ENCODE data around the gene FBXL13. TPM values are rescaled to one million over a fixed set of nuclear protein-coding genes. Genes with fewer than 3 reads are reported as not detected.
A peak's percentile ranks its signal among the peaks of the same experiment; 100 is the strongest.
"Not testable (repeated sequence)": the region's sequence is repeated elsewhere in the genome, so short reads cannot be mapped to it uniquely, and the experiment has no call there.

The FBXL13 gene
- total RNA-seq, 1 experiment from 2014 or later, result 1.3 TPM

DNA sequence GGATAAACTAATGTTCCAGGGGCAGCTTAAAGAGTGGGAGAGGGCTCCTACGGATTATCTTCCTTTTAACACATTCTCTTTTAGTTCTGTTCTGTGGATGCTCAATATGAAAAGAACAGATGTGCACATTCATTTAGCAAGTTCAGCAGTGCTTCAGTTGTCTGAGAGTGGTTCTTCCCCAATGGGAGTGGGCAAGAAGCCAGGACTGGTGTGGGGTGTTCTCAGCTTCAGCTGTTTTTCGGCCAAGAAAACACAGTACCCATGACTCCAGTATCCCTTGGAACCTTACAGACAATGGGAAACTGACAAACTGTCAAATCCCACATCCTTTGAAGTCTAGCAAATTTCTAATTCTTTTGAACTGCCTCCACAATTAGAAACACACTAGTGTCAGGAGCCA, 233.3 kb downstream of the FBXL13 start:
- DNase-seq, result no peak
- intact Hi-C loops (cut with micrococcal nuclease; ENCODE audit: unreplicated experiment), result no loop called here
- CTCF ChIA-PET, result no interaction called here
- no peaks in the 10 kb centered on the region for H3K27me3 Mint-ChIP-seq (ENCODE audit: unreplicated experiment)
- H3K9me3 Mint-ChIP-seq (ENCODE audit: low read depth, unreplicated experiment), result no peaks in the 10 kb centered on the region
- no peak overlapping the region for H3K27ac Mint-ChIP-seq (ENCODE audit: unreplicated experiment)
- H3K4me3 Mint-ChIP-seq (ENCODE audit: low read depth, unreplicated experiment), result no peak overlapping the region
- BruUV-seq (replicated peaks), result no TSS peak
- TF ChIP-seq, protein P1, sequence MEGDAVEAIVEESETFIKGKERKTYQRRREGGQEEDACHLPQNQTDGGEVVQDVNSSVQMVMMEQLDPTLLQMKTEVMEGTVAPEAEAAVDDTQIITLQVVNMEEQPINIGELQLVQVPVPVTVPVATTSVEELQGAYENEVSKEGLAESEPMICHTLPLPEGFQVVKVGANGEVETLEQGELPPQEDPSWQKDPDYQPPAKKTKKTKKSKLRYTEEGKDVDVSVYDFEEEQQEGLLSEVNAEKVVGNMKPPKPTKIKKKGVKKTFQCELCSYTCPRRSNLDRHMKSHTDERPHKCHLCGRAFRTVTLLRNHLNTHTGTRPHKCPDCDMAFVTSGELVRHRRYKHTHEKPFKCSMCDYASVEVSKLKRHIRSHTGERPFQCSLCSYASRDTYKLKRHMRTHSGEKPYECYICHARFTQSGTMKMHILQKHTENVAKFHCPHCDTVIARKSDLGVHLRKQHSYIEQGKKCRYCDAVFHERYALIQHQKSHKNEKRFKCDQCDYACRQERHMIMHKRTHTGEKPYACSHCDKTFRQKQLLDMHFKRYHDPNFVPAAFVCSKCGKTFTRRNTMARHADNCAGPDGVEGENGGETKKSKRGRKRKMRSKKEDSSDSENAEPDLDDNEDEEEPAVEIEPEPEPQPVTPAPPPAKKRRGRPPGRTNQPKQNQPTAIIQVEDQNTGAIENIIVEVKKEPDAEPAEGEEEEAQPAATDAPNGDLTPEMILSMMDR (IDR thresholded peaks at IDR 0.05; ENCODE audit: unreplicated experiment), result no peak
- H3K4me1 Mint-ChIP-seq (ENCODE audit: low read depth, unreplicated experiment), result peaks cover 9% of the 10 kb centered on the region
- H3K36me3 Mint-ChIP-seq (ENCODE audit: insufficient read depth, unreplicated experiment), result peaks cover 5% of the 10 kb centered on the region

DNA sequence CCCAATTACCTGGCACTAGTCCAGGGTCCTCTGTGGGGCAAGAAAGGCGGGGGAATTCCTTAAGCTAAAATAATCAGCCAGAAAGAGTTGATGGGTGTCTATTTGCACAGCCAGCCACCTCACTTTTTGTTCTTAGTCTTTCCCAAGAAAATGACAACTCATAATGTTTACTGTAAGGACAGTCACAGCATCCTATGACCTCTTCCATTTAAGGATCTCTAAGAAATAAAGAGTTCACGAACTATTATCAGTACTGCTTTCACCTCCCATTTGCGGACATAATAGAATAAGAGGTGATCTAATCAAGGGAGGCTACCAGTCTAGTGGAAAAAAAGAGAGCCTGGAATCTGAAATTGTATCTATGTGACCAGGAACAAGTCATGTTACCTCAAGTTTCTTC, 234.2 kb downstream of the FBXL13 start:
- no peaks in the 10 kb centered on the region for H3K27me3 Mint-ChIP-seq (ENCODE audit: unreplicated experiment)
- H3K9me3 Mint-ChIP-seq (ENCODE audit: low read depth, unreplicated experiment), result no peaks in the 10 kb centered on the region
- CTCF ChIA-PET, result no interaction called here
- H3K4me1 Mint-ChIP-seq (ENCODE audit: low read depth, unreplicated experiment), result peaks cover 12% of the 10 kb centered on the region
- intact Hi-C loops (cut with micrococcal nuclease; ENCODE audit: unreplicated experiment), result no loop called here
- no peak overlapping the region for H3K4me3 Mint-ChIP-seq (ENCODE audit: low read depth, unreplicated experiment)
- TF ChIP-seq, protein P1 (IDR thresholded peaks at IDR 0.05; ENCODE audit: unreplicated experiment), result no peak
- no peak overlapping the region for H3K27ac Mint-ChIP-seq (ENCODE audit: unreplicated experiment)
- H3K36me3 Mint-ChIP-seq (ENCODE audit: insufficient read depth, unreplicated experiment), result peaks cover 6% of the 10 kb centered on the region
- no TSS peak for BruUV-seq (replicated peaks)
- no peak for DNase-seq

DNA sequence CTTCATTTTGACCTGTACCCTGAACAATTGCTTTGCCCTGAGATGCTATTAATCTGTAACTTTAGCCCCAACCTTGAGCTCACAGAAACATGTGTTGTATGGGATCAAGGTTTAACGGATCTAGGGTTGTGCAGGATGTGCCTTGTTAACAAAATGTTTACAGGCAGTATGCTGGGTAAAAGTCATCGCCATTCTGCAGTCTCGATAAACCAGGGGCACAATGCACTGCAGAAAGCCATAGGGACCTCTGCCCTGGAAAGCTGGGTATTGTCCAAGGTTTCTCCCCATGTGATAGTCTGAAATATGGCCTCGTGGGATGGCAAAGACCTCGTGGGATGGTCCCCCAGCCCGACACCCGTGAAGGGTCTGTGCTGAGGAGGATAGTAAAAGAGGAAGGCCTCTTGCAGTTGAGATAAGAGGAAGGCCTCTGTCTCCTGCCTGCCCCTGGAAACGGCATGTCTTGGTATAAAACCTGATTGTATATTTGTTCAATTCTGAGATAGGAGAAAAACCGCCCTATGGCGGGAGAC, 236.0 kb downstream of the FBXL13 start:
- intact Hi-C loops (cut with micrococcal nuclease; ENCODE audit: unreplicated experiment); H3K9me3 Mint-ChIP-seq (ENCODE audit: low read depth, unreplicated experiment); H3K27me3 Mint-ChIP-seq (ENCODE audit: unreplicated experiment); H3K27ac Mint-ChIP-seq (ENCODE audit: unreplicated experiment); H3K36me3 Mint-ChIP-seq (ENCODE audit: insufficient read depth, unreplicated experiment); BruUV-seq (replicated peaks); CTCF ChIA-PET; H3K4me3 Mint-ChIP-seq (ENCODE audit: low read depth, unreplicated experiment); DNase-seq: not testable (repeated sequence)
- H3K4me1 Mint-ChIP-seq (ENCODE audit: low read depth, unreplicated experiment), result peaks cover 12% of the 10 kb centered on the region

DNA sequence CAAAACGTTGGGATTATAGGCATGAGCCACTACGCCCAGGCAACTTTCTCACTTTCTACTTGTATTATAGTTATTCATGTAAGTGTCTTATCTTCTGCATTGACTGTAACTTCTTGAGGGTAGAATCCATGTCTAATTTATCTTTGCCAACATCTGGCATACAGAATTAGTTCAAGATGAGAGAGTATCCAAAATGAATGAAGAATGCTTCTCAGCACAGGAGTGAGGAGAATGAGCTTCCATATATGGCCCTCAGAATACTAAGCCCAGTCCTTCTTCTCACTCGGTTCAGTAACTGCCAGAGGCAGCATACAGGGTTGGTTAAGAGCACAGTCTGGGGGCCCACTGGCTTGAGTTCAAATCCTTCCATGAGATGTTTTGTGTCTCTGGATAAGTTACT, 236.8 kb downstream of the FBXL13 start:
- Mint-ChIP-seq H3K27me3 (ENCODE audit: unreplicated experiment) (no peaks in the 10 kb centered on the region), H3K4me1 (ENCODE audit: low read depth, unreplicated experiment) (peaks cover 12% of the 10 kb centered on the region), H3K4me3 (ENCODE audit: low read depth, unreplicated experiment) (no peak overlapping the region), H3K36me3 (ENCODE audit: insufficient read depth, unreplicated experiment) (peaks cover 6% of the 10 kb centered on the region), H3K27ac (ENCODE audit: unreplicated experiment) (no peak overlapping the region), H3K9me3 (ENCODE audit: low read depth, unreplicated experiment) (no peaks in the 10 kb centered on the region)
- TF ChIP-seq, protein P1 (IDR thresholded peaks at IDR 0.05; ENCODE audit: unreplicated experiment), result no peak
- no peak for DNase-seq
- no TSS peak for BruUV-seq (replicated peaks)
- CTCF ChIA-PET, result no interaction called here
- intact Hi-C loops (cut with micrococcal nuclease; ENCODE audit: unreplicated experiment), result no loop called here

DNA sequence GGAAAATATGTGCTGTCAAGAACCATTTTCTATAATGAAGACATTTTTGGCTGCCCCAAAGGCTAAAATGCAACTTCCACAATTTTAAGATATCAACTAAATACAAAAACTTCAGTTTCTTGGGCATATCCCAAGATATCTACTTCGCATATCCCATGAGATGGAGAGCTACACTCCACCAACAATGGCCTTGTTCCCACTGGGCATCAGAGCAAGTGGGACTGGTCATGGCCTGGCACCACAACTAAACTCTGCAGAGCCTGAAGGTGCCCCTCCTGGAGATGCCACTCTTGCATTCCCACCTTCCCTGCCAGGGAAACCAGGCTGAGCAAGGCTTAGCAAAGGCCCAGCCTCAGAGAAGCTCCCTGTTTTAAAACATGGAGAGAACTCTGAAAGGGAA, 237.6 kb downstream of the FBXL13 start:
- no peaks in the 10 kb centered on the region for H3K27me3 Mint-ChIP-seq (ENCODE audit: unreplicated experiment)
- peaks cover 12% of the 10 kb centered on the region for H3K4me1 Mint-ChIP-seq (ENCODE audit: low read depth, unreplicated experiment)
- no peak overlapping the region for H3K4me3 Mint-ChIP-seq (ENCODE audit: low read depth, unreplicated experiment)
- peaks cover 6% of the 10 kb centered on the region for H3K36me3 Mint-ChIP-seq (ENCODE audit: insufficient read depth, unreplicated experiment)
- CTCF ChIA-PET, result no interaction called here
- no peaks in the 10 kb centered on the region for H3K9me3 Mint-ChIP-seq (ENCODE audit: low read depth, unreplicated experiment)
- intact Hi-C loops (cut with micrococcal nuclease; ENCODE audit: unreplicated experiment), result no loop called here
- no TSS peak for BruUV-seq (replicated peaks)
- no peak for DNase-seq
- TF ChIP-seq, protein P1 (IDR thresholded peaks at IDR 0.05; ENCODE audit: unreplicated experiment), result no peak
- H3K27ac Mint-ChIP-seq (ENCODE audit: unreplicated experiment), result peak overlapping the region; percentile 71
